PC-3 (cell line): ENCODE data around the gene PEX5L. TPM values are rescaled to one million over a fixed set of nuclear protein-coding genes. Genes with fewer than 3 reads are reported as not detected.

Experiments used
- ATAC-seq: fragments of 200-7000 bp; cut with Tn5 transposase; 2 replicates; pipeline ENCODE4 v1.9.1; 2020; ENCODE audit warnings: mild to moderate bottlenecking, moderate library complexity
- BruUV-seq: library from RNA; stranded (reverse); fragments of 400-500 nt; replicated peaks from 2 replicates; lab custom pipeline; 2021; lab: Mats Ljungman, UMichigan
- CTCF ChIA-PET: fragments of 300-600 bp; sonication (Branson Sonifier 250); formaldehyde crosslinking; loops from one replicate; lab custom pipeline; 2022; ENCODE audit warnings: antibody characterized with exemption; lab: Charles Lee
- POLR2A ChIA-PET: fragments of 300-600 bp; sonication (Branson Sonifier 250); formaldehyde crosslinking; loops from one replicate; lab custom pipeline; 2022; ENCODE audit warnings: antibody characterized with exemption; ENCODE audit not compliant: unreplicated experiment; lab: Charles Lee
- DNase-seq: peaks from one replicate; pipeline ENCODE4 v3.0.0-alpha.2; 2015
- H2AFZ ChIP-seq: fragments of 300-600 bp; sonication (generic); 2 replicates; pipeline ENCODE4 v1.6.0; 2016; ENCODE audit warnings: antibody characterized with exemption, low read length
- H3F3A ChIP-seq: fragments of 300-600 bp; sonication (generic); one replicate; pipeline ENCODE4 v1.6.0; 2017; ENCODE audit warnings: antibody characterized with exemption, low read length, control low read depth, mild to moderate bottlenecking; ENCODE audit not compliant: unreplicated experiment
- H3K27ac ChIP-seq: fragments of 300-600 bp; sonication (generic); 2 replicates; pipeline ENCODE4 v1.5.1; 2016; ENCODE audit warnings: mild to moderate bottlenecking, low read length
- H3K27me3 ChIP-seq: fragments of 300-600 bp; sonication (generic); 2 replicates; pipeline ENCODE4 v1.6.1; 2016; ENCODE audit warnings: low read length, mixed read lengths
- H3K36me3 ChIP-seq: fragments of 300-600 bp; sonication (generic); 2 replicates; pipeline ENCODE4 v1.6.1; 2016; ENCODE audit warnings: low read depth, mixed run types, low read length, mixed read lengths
- H3K4me1 ChIP-seq: fragments of 300-600 bp; sonication (generic); 2 replicates; pipeline ENCODE4 v1.5.1; 2016; ENCODE audit warnings: low read length; ENCODE audit not compliant: insufficient read depth
- H3K4me2 ChIP-seq: fragments of 300-600 bp; sonication (generic); 2 replicates; pipeline ENCODE4 v1.6.0; 2016; ENCODE audit warnings: low read length
- H3K4me3 ChIP-seq: fragments of 300-600 bp; sonication (generic); 2 replicates; pipeline ENCODE4 v1.5.1; 2016; ENCODE audit warnings: mild to moderate bottlenecking, low read length, mixed read lengths
- H3K79me2 ChIP-seq: fragments of 300-600 bp; sonication (generic); 2 replicates; pipeline ENCODE4 v1.6.1; 2017; ENCODE audit warnings: low read length, mixed read lengths
- H3K9ac ChIP-seq: fragments of 300-600 bp; sonication (generic); 2 replicates; pipeline ENCODE4 v1.6.0; 2016; ENCODE audit warnings: mild to moderate bottlenecking, low read length
- H3K9me2 ChIP-seq: fragments of 300-600 bp; sonication (generic); replicated peaks from 2 replicates; pipeline ENCODE4 v1.6.1; 2016; ENCODE audit warnings: mixed run types, low read length, mixed read lengths
- H3K9me3 ChIP-seq: fragments of 300-600 bp; sonication (generic); 2 replicates; pipeline ENCODE4 v1.6.1; 2016; ENCODE audit warnings: low read length, mixed read lengths
- H4K20me1 ChIP-seq: fragments of 300-600 bp; sonication (generic); 2 replicates; pipeline ENCODE4 v1.6.1; 2016; ENCODE audit warnings: low read length, mixed read lengths
- CTCF ChIP-seq: fragments of 300-600 bp; sonication (generic); conservative IDR thresholded peaks from 2 replicates; pipeline ENCODE4 v1.5.1; 2017; ENCODE audit warnings: antibody characterized with exemption, low read depth, mild to moderate bottlenecking, low read length
- EZH2 ChIP-seq: fragments of 300-600 bp; sonication (generic); IDR thresholded peaks from one replicate; pipeline ENCODE4 v1.6.1; 2017; ENCODE audit warnings: antibody characterized with exemption, mild to moderate bottlenecking, low read length; ENCODE audit not compliant: unreplicated experiment
- EZH2phosphoT487 ChIP-seq: fragments of 300-600 bp; sonication (generic); IDR thresholded peaks from 2 replicates; pipeline ENCODE4 v1.6.1; 2018; ENCODE audit warnings: mild to moderate bottlenecking, antibody characterized with exemption, low read length, borderline replicate concordance
- intact Hi-C: fragments of 100-400 bp; cut with micrococcal nuclease; formaldehyde crosslinking; loops from 2 replicates; pipeline ENCODE4 v1.9.0; 2023
- total RNA-seq: library from RNA; depleted of rRNA; stranded (reverse); fragments of >200 nt; gene quantifications from 2 replicates; pipeline ENCODE4 v1.2.3, GENCODE V29; 2014

Gene PEX5L
- total RNA-seq, 1 experiment from 2014 or later = 0.69 TPM

DNA sequence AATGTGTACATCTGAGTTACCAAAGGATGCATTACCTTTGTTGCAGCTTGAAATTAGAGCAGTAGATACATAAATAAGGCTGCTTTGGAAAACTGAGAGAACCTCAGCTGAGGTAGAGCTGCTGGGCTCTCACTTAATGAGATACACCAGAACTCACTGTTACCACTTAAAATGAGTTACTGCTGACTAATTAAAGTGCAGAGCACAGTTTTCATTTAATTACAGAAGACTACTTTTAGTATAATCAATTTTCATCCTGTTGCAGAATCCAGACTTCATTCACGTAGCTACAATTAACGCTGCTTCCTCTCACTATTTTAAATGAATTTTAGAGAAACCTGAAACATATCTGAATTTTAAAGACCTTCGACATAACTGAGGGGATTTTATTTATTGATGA lies 214.4 kb downstream of the PEX5L start:
- POLR2A ChIA-PET = interaction anchor here (0.6 kb wide), 1 partner anchor 15 kb away, joined by 4 read pairs; no protein-coding TSS in a partner anchor
- ATAC-seq = no peak
- no TSS peak for BruUV-seq
- no peak overlapping the region for H3K9ac ChIP-seq
- H3K36me3 ChIP-seq = no peaks in the 10 kb centered on the region
- no peak overlapping the region for H2AFZ ChIP-seq
- no peak overlapping the region for H3K4me3 ChIP-seq
- no peaks in the 10 kb centered on the region; the same call in 1 of the 2 replicates for H3K9me2 ChIP-seq
- no peaks in the 10 kb centered on the region; the same call in 1 of the 2 replicates for H3K27me3 ChIP-seq
- CTCF ChIA-PET = no interaction called here
- H3K4me1 ChIP-seq = no peaks in the 10 kb centered on the region
- no peak overlapping the region for H3K4me2 ChIP-seq
- H3F3A ChIP-seq = no peaks in the 10 kb centered on the region
- TF ChIP-seq EZH2phosphoT487 (no peak), CTCF (no peak), EZH2 (no peak)
- H3K79me2 ChIP-seq = no peaks in the 10 kb centered on the region
- H4K20me1 ChIP-seq = no peaks in the 10 kb centered on the region
- DNase-seq = no peak
- intact Hi-C loops = no loop called here
- no peak overlapping the region for H3K27ac ChIP-seq
- H3K9me3 ChIP-seq = no peaks in the 10 kb centered on the region

- no peaks in the 10 kb centered on the region for H3K79me2 ChIP-seq
- H2AFZ ChIP-seq = no peak overlapping the region
- H3K27me3 ChIP-seq = no peaks in the 10 kb centered on the region; the same call in 1 of the 2 replicates
- H3K4me2 ChIP-seq = no peak overlapping the region
- TF ChIP-seq EZH2phosphoT487 (no peak), CTCF (no peak), EZH2 (no peak)
- DNase-seq (no peak), ATAC-seq (no peak)
- H3K9me2 ChIP-seq = no peaks in the 10 kb centered on the region; the same call in 1 of the 2 replicates
- no peaks in the 10 kb centered on the region for H3F3A ChIP-seq
- no peaks in the 10 kb centered on the region for H3K4me1 ChIP-seq
- ChIA-PET POLR2A (no interaction called here), CTCF (no interaction called here)
- no peak overlapping the region for H3K4me3 ChIP-seq
- H3K9me3 ChIP-seq = no peaks in the 10 kb centered on the region
- intact Hi-C loops = loop anchor here (10.0 kb wide), 1 partner anchor 435 kb away; no protein-coding TSS in a partner anchor
- H3K27ac ChIP-seq = no peak overlapping the region
- no peaks in the 10 kb centered on the region for H4K20me1 ChIP-seq
- no peaks in the 10 kb centered on the region for H3K36me3 ChIP-seq
- BruUV-seq = no TSS peak
- no peak overlapping the region for H3K9ac ChIP-seq
Observed at GRCh38 chr3:179819379-179819778, 217.4 kb downstream of the PEX5L start.

DNA sequence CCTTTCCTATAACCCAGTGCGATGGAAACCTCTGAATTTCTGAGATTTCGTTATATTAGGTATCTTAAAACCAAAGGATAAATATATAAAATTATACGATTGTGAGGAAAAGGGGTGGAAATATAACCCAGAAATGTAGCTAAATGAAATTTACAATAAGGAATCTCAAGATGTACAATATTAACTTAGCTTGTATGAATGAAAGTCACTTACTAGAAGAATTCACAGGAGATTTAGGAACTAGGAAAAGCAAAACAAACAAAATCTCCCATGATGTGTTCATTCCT lies 224.7 kb downstream of the PEX5L start:
- CTCF ChIA-PET = interaction anchor here (0.6 to 1.6 kb wide), 4 partner anchors 18 to 1076 kb away, joined by 3 to 20 read pairs (median 8); no protein-coding TSS in a partner anchor
- no peaks in the 10 kb centered on the region for H3F3A ChIP-seq
- no peak overlapping the region for H3K4me3 ChIP-seq
- H3K36me3 ChIP-seq = no peaks in the 10 kb centered on the region
- DNase-seq (no peak), ATAC-seq (no peak)
- H2AFZ ChIP-seq = peak overlapping the region; percentile 65
- intact Hi-C loops = loop anchor here (5.0 to 10.0 kb wide), 2 partner anchors 115 to 443 kb away; no protein-coding TSS in a partner anchor
- no peak overlapping the region for H3K9ac ChIP-seq
- H4K20me1 ChIP-seq = no peaks in the 10 kb centered on the region
- no peaks in the 10 kb centered on the region for H3K9me2 ChIP-seq
- POLR2A ChIA-PET = no interaction called here
- peak overlapping the region; percentile 77; the same call in 1 of the 2 replicates for H3K27ac ChIP-seq
- peak overlapping the region; percentile 59 for H3K4me2 ChIP-seq
- no peaks in the 10 kb centered on the region for H3K79me2 ChIP-seq
- no peaks in the 10 kb centered on the region for H3K27me3 ChIP-seq
- BruUV-seq = no TSS peak
- peaks cover 13% of the 10 kb centered on the region; the same call in 1 of the 2 replicates for H3K4me1 ChIP-seq
- H3K9me3 ChIP-seq = no peaks in the 10 kb centered on the region
- TF ChIP-seq EZH2phosphoT487 = no peak
- TF ChIP-seq EZH2 = no peak
- TF ChIP-seq CTCF = no peak
